GM21723 (cell line): ENCODE measurements around the gene S100A7.

Source experiments
- ATAC-seq: cut with Tn5 transposase; IDR thresholded peaks from one replicate; pipeline ENCODE4 v1.9.1; 2021; ENCODE audit warnings: mild to moderate bottlenecking, moderate library complexity; ENCODE audit not compliant: unreplicated experiment

S100A7 gene

GRCh38 chr1:153460551-153460950 is at the start of gene S100A7:
Gene S100A7, minus strand, starts transcription at chr1:153460651. Its CDS starts 1,638 bp downstream, at chr1:153459013.
- no peak for ATAC-seq

- no peak for ATAC-seq
Measured at GRCh38 chr1:153509729-153510354, 49.4 kb upstream of the S100A7 start.

- ATAC-seq, result no peak
Measured at GRCh38 chr1:153509036-153509435, 48.6 kb upstream of the S100A7 start.

- no peak for ATAC-seq
Measured at GRCh38 chr1:153507926-153508583, 47.6 kb upstream of the S100A7 start.

GRCh38 chr1:153506831-153507413 is 46.5 kb upstream of the S100A7 start:
- ATAC-seq, result no peak

- ATAC-seq, result no peak
Measured at GRCh38 chr1:153506386-153506785, 45.9 kb upstream of the S100A7 start.

- no peak for ATAC-seq
Measured at GRCh38 chr1:153505576-153505975, 45.1 kb upstream of the S100A7 start.

GRCh38 chr1:153503766-153504165 is 43.3 kb upstream of the S100A7 start:
- no peak for ATAC-seq

GRCh38 chr1:153498746-153499145 is 38.3 kb upstream of the S100A7 start:
- no peak for ATAC-seq

GRCh38 chr1:153495536-153495935 is 35.1 kb upstream of the S100A7 start:
- no peak for ATAC-seq

GRCh38 chr1:153494976-153495535 is 34.6 kb upstream of the S100A7 start:
- ATAC-seq, result no peak

- ATAC-seq, result no peak
Measured at GRCh38 chr1:153493343-153493960, 33.0 kb upstream of the S100A7 start.

- ATAC-seq, result peak; percentile 70
Measured at GRCh38 chr1:153490272-153491051, 30.0 kb upstream of the S100A7 start.

GRCh38 chr1:153488731-153489130 is 28.3 kb upstream of the S100A7 start:
- ATAC-seq, result no peak

GRCh38 chr1:153487707-153488106 is 27.3 kb upstream of the S100A7 start:
- no peak for ATAC-seq

GRCh38 chr1:153485863-153486262 is 25.4 kb upstream of the S100A7 start:
- no peak for ATAC-seq

GRCh38 chr1:153483776-153484175 is 23.3 kb upstream of the S100A7 start:
- no peak for ATAC-seq

- no peak for ATAC-seq
Measured at GRCh38 chr1:153481124-153481523, 20.7 kb upstream of the S100A7 start.

GRCh38 chr1:153478692-153479618 is 18.5 kb upstream of the S100A7 start:
- ATAC-seq, result no peak
